ENCODE data around the gene GATM. TPM values are rescaled to one million over a fixed set of nuclear protein-coding genes. Genes with fewer than 3 reads are reported as not detected.

Gene GATM
- 40.2 TPM for total RNA-seq
- 19.3 TPM for polyA plus RNA-seq
- long read RNA-seq, donor 1: 0 reads
- long read RNA-seq, donor 2: 0 reads
- long read RNA-seq, donor 3, transcript GATM-201 (9 exons, 2,597 nt): major isoform, 6 of 23 reads
- long read RNA-seq, donor 3, partial matches to known transcripts: 17 of 23 reads
- long read RNA-seq, donor 3, other reads (novel, unspliced or antisense): 0 of 23 reads
- long read RNA-seq, donor 4, transcript GATM-201 (9 exons, 2,597 nt): major isoform, 5 of 6 reads
- long read RNA-seq, donor 4, partial matches to known transcripts: 0 of 6 reads
- long read RNA-seq, donor 4, other reads (novel, unspliced or antisense): 0 of 6 reads
- long read RNA-seq, donor 5, transcript GATM-201 (9 exons, 2,597 nt): major isoform, 27 of 28 reads
- long read RNA-seq, donor 5, partial matches to known transcripts: 0 of 28 reads
- long read RNA-seq, donor 5, other reads (novel, unspliced or antisense): 0 of 28 reads
- long read RNA-seq, donor 6, transcript GATM-201 (9 exons, 2,597 nt): major isoform, 12 of 17 reads
- long read RNA-seq, donor 6, partial matches to known transcripts: 5 of 17 reads
- long read RNA-seq, donor 6, other reads (novel, unspliced or antisense): 0 of 17 reads
- long read RNA-seq, donor 7, transcript GATM-201 (9 exons, 2,597 nt): major isoform, 13 of 15 reads
- long read RNA-seq, donor 7, partial matches to known transcripts: 0 of 15 reads
- long read RNA-seq, donor 7, other reads (novel, unspliced or antisense): 0 of 15 reads
- long read RNA-seq, donor 8, transcript GATM-201 (9 exons, 2,597 nt): major isoform, 8 of 19 reads
- long read RNA-seq, donor 8, partial matches to known transcripts: 11 of 19 reads
- long read RNA-seq, donor 8, other reads (novel, unspliced or antisense): 0 of 19 reads
- long read RNA-seq, donor 9, partial matches to known transcripts: 0 of 2 reads
- long read RNA-seq, donor 9, other reads (novel, unspliced or antisense): 0 of 2 reads
- long read RNA-seq, donor 10, transcript GATM-201 (9 exons, 2,597 nt): major isoform, 5 of 6 reads
- long read RNA-seq, donor 10, partial matches to known transcripts: 0 of 6 reads
- long read RNA-seq, donor 10, other reads (novel, unspliced or antisense): 0 of 6 reads

GRCh38 chr15:45378149-45378912, at the start of gene GATM:
GATM (minus strand) TSS chr15:45378544; CDS start chr15:45378453, 91 bp downstream.
- H3K4me3 ChIP-seq (ENCODE audit: low read length in 2 of 2): peak within 1 kb of the TSS; percentile 46 to 50
- WGBS: under 1% methylated on average over 87 of the region's 87 CpGs
- DNase-seq (ENCODE audit: low read depth in 6 of 9, low spot score in 9 of 9): peak in 3 of 9 donors; percentile 15 to 46 (median 22)

GRCh38 chr15:45427085-45427484, 48.7 kb upstream of the GATM start:
- WGBS: 98% methylated on average over 11 of the region's 11 CpGs
- Histone ChIP-seq H3K27me3 (ENCODE audit: control insufficient read depth in 2 of 2, insufficient read depth in 1 of 2, low read length in 1 of 2) (peaks cover 2 to 16% of the 10 kb centered on the region in 2 donors), H3K4me3 (ENCODE audit: low read length in 2 of 2) (no peak overlapping the region), H3K27ac (ENCODE audit: low read depth in 1 of 2, low read length in 1 of 2) (no peak overlapping the region), H3K9me3 (ENCODE audit: control insufficient read depth in 2 of 2, insufficient read depth in 1 of 2, low read length in 1 of 2) (no peaks in the 10 kb centered on the region), H3K4me1 (ENCODE audit: control insufficient read depth in 2 of 2, insufficient read depth in 2 of 2, low read length in 2 of 2) (peaks cover 0 to 2% of the 10 kb centered on the region in 2 donors), H3K36me3 (ENCODE audit: control insufficient read depth in 2 of 2, insufficient read depth in 2 of 2, low read length in 1 of 2) (peaks cover 3 to 4% of the 10 kb centered on the region in 2 donors)
- no peak for DNase-seq (ENCODE audit: low read depth in 6 of 9, low spot score in 9 of 9)

More at GRCh38 chr15:45378149-45378912, at the start of gene GATM:
- Histone ChIP-seq H3K9me3 (ENCODE audit: control insufficient read depth in 2 of 2, insufficient read depth in 1 of 2, low read length in 1 of 2) (peaks cover 0 to 3% of the 10 kb centered on the region in 2 donors), H3K4me1 (ENCODE audit: control insufficient read depth in 2 of 2, insufficient read depth in 2 of 2, low read length in 2 of 2) (peaks cover 7 to 10% of the 10 kb centered on the region in 2 donors), H3K27ac (ENCODE audit: low read depth in 1 of 2, low read length in 1 of 2) (no peak within 1 kb of the TSS), H3K27me3 (ENCODE audit: control insufficient read depth in 2 of 2, insufficient read depth in 1 of 2, low read length in 1 of 2) (peaks cover 14 to 37% of the 10 kb centered on the region in 2 donors), H3K36me3 (ENCODE audit: control insufficient read depth in 2 of 2, insufficient read depth in 2 of 2, low read length in 1 of 2) (no peaks in the 10 kb centered on the region)

DNA sequence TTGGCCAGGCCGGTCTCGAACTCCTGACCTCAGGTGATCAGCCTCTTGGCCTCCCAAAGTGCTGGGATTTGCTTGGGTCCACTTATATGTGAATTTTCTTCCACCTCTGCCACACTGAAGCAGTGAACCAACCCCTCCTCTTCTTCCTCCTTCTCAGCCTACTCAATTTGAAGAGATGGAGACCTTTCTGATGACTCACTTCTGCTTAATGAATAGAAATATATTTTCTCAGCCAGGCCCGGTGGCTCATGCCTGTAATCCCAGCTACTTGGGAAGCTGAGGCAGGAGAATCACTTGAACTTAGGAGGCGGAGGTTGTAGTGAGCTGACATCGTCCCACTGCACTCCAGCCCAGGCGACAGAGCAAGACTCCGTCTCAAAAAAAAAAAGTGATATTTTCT, 46.8 kb upstream of the GATM start:
- WGBS: 93% methylated on average over 7 of the region's 7 CpGs
- Histone ChIP-seq H3K36me3 (ENCODE audit: control insufficient read depth in 2 of 2, insufficient read depth in 2 of 2, low read length in 1 of 2) (peaks cover 6 to 7% of the 10 kb centered on the region in 2 donors), H3K27ac (ENCODE audit: low read depth in 1 of 2, low read length in 1 of 2) (no peak overlapping the region), H3K27me3 (ENCODE audit: control insufficient read depth in 2 of 2, insufficient read depth in 1 of 2, low read length in 1 of 2) (peaks cover 0 to 4% of the 10 kb centered on the region in 2 donors), H3K4me3 (ENCODE audit: low read length in 2 of 2) (no peak overlapping the region), H3K9me3 (ENCODE audit: control insufficient read depth in 2 of 2, insufficient read depth in 1 of 2, low read length in 1 of 2) (no peaks in the 10 kb centered on the region), H3K4me1 (ENCODE audit: control insufficient read depth in 2 of 2, insufficient read depth in 2 of 2, low read length in 2 of 2) (no peaks in the 10 kb centered on the region)
- no peak for DNase-seq (ENCODE audit: low read depth in 6 of 9, low spot score in 9 of 9)

GRCh38 chr15:45424429-45424828, 46.1 kb upstream of the GATM start:
- H3K36me3 ChIP-seq (ENCODE audit: control insufficient read depth in 2 of 2, insufficient read depth in 2 of 2, low read length in 1 of 2): peaks cover 8% of the 10 kb centered on the region in 2 donors
- H3K27me3 ChIP-seq (ENCODE audit: control insufficient read depth in 2 of 2, insufficient read depth in 1 of 2, low read length in 1 of 2): no peaks in the 10 kb centered on the region
- no peak overlapping the region for H3K27ac ChIP-seq (ENCODE audit: low read depth in 1 of 2, low read length in 1 of 2)
- WGBS: 100% methylated on average over 2 of the region's 2 CpGs
- H3K9me3 ChIP-seq (ENCODE audit: control insufficient read depth in 2 of 2, insufficient read depth in 1 of 2, low read length in 1 of 2): no peaks in the 10 kb centered on the region
- no peak for DNase-seq (ENCODE audit: low read depth in 6 of 9, low spot score in 9 of 9)
- H3K4me3 ChIP-seq (ENCODE audit: low read length in 2 of 2): no peak overlapping the region
- no peaks in the 10 kb centered on the region for H3K4me1 ChIP-seq (ENCODE audit: control insufficient read depth in 2 of 2, insufficient read depth in 2 of 2, low read length in 2 of 2)

DNA sequence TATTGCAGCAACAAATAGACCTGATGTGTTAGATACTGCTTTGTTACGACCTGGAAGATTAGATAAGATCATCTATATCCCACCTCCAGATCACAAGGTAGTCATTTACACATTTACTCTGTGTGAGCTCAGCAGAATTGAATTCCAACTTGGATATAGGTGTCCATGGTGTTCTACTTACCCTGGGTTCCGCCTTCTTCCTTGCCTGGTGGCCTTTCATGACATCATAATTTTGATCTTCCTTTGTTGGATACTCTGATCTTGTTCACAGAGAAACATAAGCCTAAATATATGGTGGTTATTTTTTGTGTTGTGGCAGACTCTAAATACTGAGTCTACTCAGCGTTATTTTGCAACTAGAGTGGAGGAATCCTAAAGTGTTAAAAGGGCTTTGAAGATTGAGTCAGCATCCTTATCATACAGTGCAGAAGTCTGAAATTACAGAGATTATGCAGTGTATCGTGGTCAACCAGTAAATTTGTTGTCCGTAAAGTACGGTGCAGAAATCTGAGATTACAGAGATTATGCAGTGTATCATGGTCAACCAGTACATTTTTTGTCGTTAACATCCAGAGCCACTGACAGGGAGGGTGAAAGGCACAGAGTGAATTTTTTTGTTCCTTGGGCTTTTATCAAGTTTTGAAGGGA, 39.1 kb upstream of the GATM start:
- WGBS: 99% methylated on average over 7 of the region's 7 CpGs
- Histone ChIP-seq H3K9me3 (ENCODE audit: control insufficient read depth in 2 of 2, insufficient read depth in 1 of 2, low read length in 1 of 2) (no peaks in the 10 kb centered on the region), H3K36me3 (ENCODE audit: control insufficient read depth in 2 of 2, insufficient read depth in 2 of 2, low read length in 1 of 2) (peaks cover 40 to 51% of the 10 kb centered on the region in 2 donors), H3K27me3 (ENCODE audit: control insufficient read depth in 2 of 2, insufficient read depth in 1 of 2, low read length in 1 of 2) (no peaks in the 10 kb centered on the region), H3K4me3 (ENCODE audit: low read length in 2 of 2) (no peak overlapping the region), H3K4me1 (ENCODE audit: control insufficient read depth in 2 of 2, insufficient read depth in 2 of 2, low read length in 2 of 2) (no peaks in the 10 kb centered on the region), H3K27ac (ENCODE audit: low read depth in 1 of 2, low read length in 1 of 2) (no peak overlapping the region)
- DNase-seq (ENCODE audit: low read depth in 6 of 9, low spot score in 9 of 9): no peak

DNA sequence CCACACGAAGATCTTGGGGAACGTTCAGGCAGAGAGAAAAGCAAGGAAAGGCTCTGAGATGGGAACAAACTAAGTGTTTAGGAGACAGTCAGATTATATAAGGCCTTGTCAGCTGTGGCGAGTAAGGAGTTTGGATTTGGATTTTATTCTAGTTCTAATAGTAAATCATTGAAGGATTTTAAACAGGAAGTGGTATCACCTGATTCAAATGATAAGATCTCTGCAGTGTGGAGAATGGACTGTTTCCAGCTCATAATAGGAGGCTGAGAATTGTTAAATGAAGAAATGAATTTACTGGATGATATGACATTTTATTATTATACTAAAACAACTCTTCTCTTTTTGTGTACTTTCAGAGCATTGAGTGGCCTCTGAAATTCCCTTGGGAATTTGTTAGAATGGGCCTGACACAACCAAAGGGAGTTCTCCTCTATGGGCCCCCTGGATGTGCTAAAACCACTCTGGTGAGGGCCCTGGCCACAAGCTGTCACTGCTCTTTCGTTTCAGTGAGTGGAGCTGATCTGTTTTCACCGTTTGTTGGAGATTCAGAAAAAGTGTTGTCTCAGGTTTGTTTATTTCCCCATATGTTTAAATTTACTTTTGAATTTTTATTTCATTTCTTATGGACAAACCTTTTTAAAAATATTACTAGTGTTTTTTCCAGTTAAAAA, 36.0 kb upstream of the GATM start:
- 66% methylated on average over 5 of the region's 5 CpGs for WGBS
- no peak for DNase-seq (ENCODE audit: low read depth in 6 of 9, low spot score in 9 of 9)
- Histone ChIP-seq H3K36me3 (ENCODE audit: control insufficient read depth in 2 of 2, insufficient read depth in 2 of 2, low read length in 1 of 2) (peaks cover 56 to 60% of the 10 kb centered on the region in 2 donors), H3K27ac (ENCODE audit: low read depth in 1 of 2, low read length in 1 of 2) (no peak overlapping the region), H3K4me1 (ENCODE audit: control insufficient read depth in 2 of 2, insufficient read depth in 2 of 2, low read length in 2 of 2) (no peaks in the 10 kb centered on the region), H3K9me3 (ENCODE audit: control insufficient read depth in 2 of 2, insufficient read depth in 1 of 2, low read length in 1 of 2) (no peaks in the 10 kb centered on the region), H3K4me3 (ENCODE audit: low read length in 2 of 2) (no peak overlapping the region), H3K27me3 (ENCODE audit: control insufficient read depth in 2 of 2, insufficient read depth in 1 of 2, low read length in 1 of 2) (no peaks in the 10 kb centered on the region)

DNA sequence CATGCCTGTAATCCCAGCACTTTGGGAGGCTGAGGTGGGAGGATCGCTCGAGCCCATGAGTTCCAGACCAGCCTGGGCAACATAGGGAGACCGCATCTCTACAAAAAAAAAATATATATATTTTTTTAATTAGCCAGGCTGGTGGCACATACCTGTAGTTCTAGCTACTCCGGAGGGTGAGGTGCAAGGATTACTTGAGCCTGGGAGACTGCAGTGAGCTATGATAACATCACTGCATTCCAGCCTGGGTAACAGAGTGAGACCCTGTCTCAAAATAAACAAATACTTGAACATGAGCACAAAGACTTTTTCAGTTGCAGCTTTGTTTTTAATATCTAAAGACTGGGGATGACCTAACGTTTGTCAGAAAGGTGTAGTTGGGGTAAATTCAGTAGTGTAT, 31.3 kb upstream of the GATM start:
- no peaks in the 10 kb centered on the region for H3K9me3 ChIP-seq (ENCODE audit: control insufficient read depth in 2 of 2, insufficient read depth in 1 of 2, low read length in 1 of 2)
- 97% methylated on average over 5 of the region's 5 CpGs for WGBS
- H3K27ac ChIP-seq (ENCODE audit: low read depth in 1 of 2, low read length in 1 of 2): no peak overlapping the region
- no peaks in the 10 kb centered on the region for H3K27me3 ChIP-seq (ENCODE audit: control insufficient read depth in 2 of 2, insufficient read depth in 1 of 2, low read length in 1 of 2)
- peaks cover 0 to under 1% of the 10 kb centered on the region in 2 donors for H3K4me1 ChIP-seq (ENCODE audit: control insufficient read depth in 2 of 2, insufficient read depth in 2 of 2, low read length in 2 of 2)
- DNase-seq (ENCODE audit: low read depth in 6 of 9, low spot score in 9 of 9): no peak
- H3K4me3 ChIP-seq (ENCODE audit: low read length in 2 of 2): no peak overlapping the region
- H3K36me3 ChIP-seq (ENCODE audit: control insufficient read depth in 2 of 2, insufficient read depth in 2 of 2, low read length in 1 of 2): peaks cover 49 to 51% of the 10 kb centered on the region in 2 donors

DNA sequence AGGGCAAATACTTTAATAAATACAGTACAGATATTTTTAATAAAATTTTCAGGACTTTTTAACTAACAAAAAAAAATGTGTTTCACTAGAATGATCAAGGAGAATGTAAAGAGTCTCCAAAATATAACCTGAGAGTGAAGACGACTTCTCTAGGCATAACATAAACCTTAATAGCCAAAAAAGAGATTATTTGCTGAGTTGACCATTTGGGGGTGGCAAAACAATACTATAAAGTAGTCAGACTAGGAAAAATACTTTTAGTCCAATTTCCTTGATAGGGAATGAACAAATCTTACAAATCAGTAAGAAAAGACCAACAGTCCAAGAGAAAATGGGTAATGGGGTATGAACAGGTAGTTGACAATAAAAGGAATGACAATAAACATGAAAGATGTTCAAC, 29.4 kb upstream of the GATM start:
- H3K27ac ChIP-seq (ENCODE audit: low read depth in 1 of 2, low read length in 1 of 2): no peak overlapping the region
- H3K36me3 ChIP-seq (ENCODE audit: control insufficient read depth in 2 of 2, insufficient read depth in 2 of 2, low read length in 1 of 2): peaks cover 36 to 38% of the 10 kb centered on the region in 2 donors
- no peaks in the 10 kb centered on the region for H3K27me3 ChIP-seq (ENCODE audit: control insufficient read depth in 2 of 2, insufficient read depth in 1 of 2, low read length in 1 of 2)
- DNase-seq (ENCODE audit: low read depth in 6 of 9, low spot score in 9 of 9): no peak
- WGBS: 100% methylated on average over 1 of the region's 1 CpG
- no peak overlapping the region for H3K4me3 ChIP-seq (ENCODE audit: low read length in 2 of 2)
- H3K9me3 ChIP-seq (ENCODE audit: control insufficient read depth in 2 of 2, insufficient read depth in 1 of 2, low read length in 1 of 2): no peaks in the 10 kb centered on the region
- peaks cover 4 to 8% of the 10 kb centered on the region in 2 donors for H3K4me1 ChIP-seq (ENCODE audit: control insufficient read depth in 2 of 2, insufficient read depth in 2 of 2, low read length in 2 of 2)
